ENCODE data around the gene F11R. TPM values are rescaled to one million over a fixed set of nuclear protein-coding genes. Genes with fewer than 3 reads are reported as not detected.

The F11R gene
- total and polyA plus RNA-seq, 2 of the 13 experiments (the other 11 are each of a cell fraction or from before 2014, with no cell fraction given) = 95.8 to 105 TPM

- TF ChIP-seq ZNF329 (CRISPR knock-in tag; IDR thresholded peaks at IDR 0.05; ENCODE audit: low read depth) = peak; percentile 49; the same call in 1 of the 2 replicates
- TF ChIP-seq ZNF317 (CRISPR knock-in tag; IDR thresholded peaks at IDR 0.05) = peak; percentile 77; the same call in 1 of the 2 replicates
- TF ChIP-seq LBX2 (CRISPR knock-in tag; IDR thresholded peaks at IDR 0.05; ENCODE audit: borderline replicate concordance) = no peak
- TF ChIP-seq YEATS2 (CRISPR knock-in tag; IDR thresholded peaks at IDR 0.05; ENCODE audit: borderline replicate concordance) = peak; percentile 56; the same call in 1 of the 2 replicates
- no peak for TF ChIP-seq IRF9 (CRISPR knock-in tag; IDR thresholded peaks at IDR 0.05; ENCODE audit: borderline replicate concordance)
- TF ChIP-seq KLF16 (CRISPR knock-in tag; IDR thresholded peaks at IDR 0.05) = peak in 1 of 2 experiments; percentile 59; a peak in 1 of 4 replicates
- TF ChIP-seq SRY (CRISPR knock-in tag; IDR thresholded peaks at IDR 0.05) = no peak; the same call in 1 of the 2 replicates
These were observed 25.0 kb upstream of the F11R start, which contains the start of gene USF1 (continued) for GRCh38 chr1:161045736-161046604.

GRCh38 chr1:161044908-161045735, 24.2 kb upstream of the F11R start:
- H3K9ac ChIP-seq (ENCODE audit: insufficient read depth, low read depth, low read length) = peak overlapping the region; percentile 87
- H3K4me1 ChIP-seq (ENCODE audit: insufficient read depth, low read length) = peaks cover 18% of the 10 kb centered on the region
- H3K4me2 ChIP-seq (ENCODE audit: low read depth, low read length) = peak overlapping the region; percentile 85
- H3K79me2 ChIP-seq (ENCODE audit: insufficient read depth, low read length) = peaks cover 13% of the 10 kb centered on the region
- peak overlapping the region; percentile 78 to 84 (median 79) for H3K4me3 ChIP-seq (replicated peaks in 1 of 3; ENCODE audit: insufficient read depth in 1 of 3, low read depth in 2 of 3, low read length in 3 of 3)
- FAIRE-seq = peak; percentile 60
- DNase-seq (ENCODE audit: low spot score) = peak; percentile 79
- under 1% methylated on average over 17 of the region's 48 CpGs for WGBS (ENCODE audit: low lambda C conversion rate)
- H3K27ac ChIP-seq (ENCODE audit: extremely low read length, insufficient read depth, low read length) = peak overlapping the region; percentile 94
- H3K36me3 ChIP-seq (replicated peaks in 1 of 2; ENCODE audit: control insufficient read depth in 1 of 2, insufficient read depth in 2 of 2, low read length in 2 of 2) = peaks cover 8 to 29% of the 10 kb centered on the region in 2 experiments
- no peaks in the 10 kb centered on the region for H3K9me3 ChIP-seq (ENCODE audit: low read length)
- ChIA-PET POLR2A (interaction anchor here (0.6 to 4.3 kb wide), 18 partner anchors 10 to 784 kb away, joined by 3 to 60 read pairs (median 4); partner anchors contain the start of genes APOA2, ARHGAP30, B4GALT3 and DEDD), CTCF (ENCODE audit: low intra/inter-chr PET ratio, low total read pairs) (no interaction called here)
- intact Hi-C loops (cut with micrococcal nuclease; ENCODE audit: unreplicated experiment) (loop anchor here (2.0 kb wide), 1 partner anchor 48 kb away; no protein-coding TSS in a partner anchor), in situ Hi-C loops (cut with HindIII; ENCODE audit: extremely low pct_ligation_motif_present, low pct_unique_long_range_greater_than_20kb) (no loop called here)
- no peak overlapping the region for H2AFZ ChIP-seq (ENCODE audit: low read length)
- H4K20me1 ChIP-seq (ENCODE audit: insufficient read depth, low read length) = no peaks in the 10 kb centered on the region
- TSS peak; percentile 87 for BruUV-seq (replicated peaks)
- H3K27me3 ChIP-seq (ENCODE audit: control insufficient read depth in 1 of 2, insufficient read depth in 2 of 2, low read length in 2 of 2) = no peaks in the 10 kb centered on the region; a peak in 2 of 5 replicates
- ATAC-seq = peak; percentile 86
- TF ChIP-seq IRF2 (CRISPR knock-in tag; IDR thresholded peaks at IDR 0.05) = peak; percentile 34; the same call in 1 of the 2 replicates
- no peak for TF ChIP-seq MAFF (IDR thresholded peaks at IDR 0.05; ENCODE audit: low read depth, low read length)
- TF ChIP-seq NFATC3 (CRISPR knock-in tag; IDR thresholded peaks at IDR 0.05) = no peak
- no peak; the same call in 1 of the 2 replicates for TF ChIP-seq IKZF5 (CRISPR knock-in tag; IDR thresholded peaks at IDR 0.05)
- no peak for TF ChIP-seq ZNF816 (CRISPR knock-in tag; IDR thresholded peaks at IDR 0.05; ENCODE audit: borderline replicate concordance)
- TF ChIP-seq HOXD1 (CRISPR knock-in tag; IDR thresholded peaks at IDR 0.05) = no peak
- peak; percentile 49 for TF ChIP-seq AGO1 (IDR thresholded peaks at IDR 0.05; ENCODE audit: low read depth, low read length, poor library complexity, severe bottlenecking)
- peak; percentile 51; the same call in 1 of the 2 replicates for TF ChIP-seq ZFP82 (CRISPR knock-in tag; IDR thresholded peaks at IDR 0.05; ENCODE audit: borderline replicate concordance)
- TF ChIP-seq ELF3 (CRISPR knock-in tag; IDR thresholded peaks at IDR 0.05) = 0 out of 2 replicates have a peak, but pooled peaks have one; percentile 45
- peak; percentile 66; the same call in 1 of the 2 replicates for TF ChIP-seq DRAP1 (CRISPR knock-in tag; IDR thresholded peaks at IDR 0.05)

All from HepG2 (cell line).